ENCODE data around the gene LGALS3BP. TPM values are rescaled to one million over a fixed set of nuclear protein-coding genes. Genes with fewer than 3 reads are reported as not detected.

The LGALS3BP gene
- total RNA-seq, 1 experiment from 2014 or later, result 57.9 TPM

GRCh38 chr17:78977997-78978973 lies 1.4 kb downstream of the LGALS3BP start:
- peaks cover 20% of the 10 kb centered on the region for H3K4me1 Mint-ChIP-seq
- H3K27me3 Mint-ChIP-seq (ENCODE audit: low read depth), result no peaks in the 10 kb centered on the region
- ATAC-seq (no peak), DNase-seq (ENCODE audit: low spot score) (no peak)
- CTCF ChIA-PET, result interaction anchor here (0.6 to 0.7 kb wide), 2 partner anchors 9 to 15 kb away, joined by 3 to 4 read pairs; no protein-coding TSS in a partner anchor
- H3K9me3 Mint-ChIP-seq, result no peaks in the 10 kb centered on the region
- H3K4me3 Mint-ChIP-seq, result no peak overlapping the region
- POLR2A ChIA-PET, result no interaction called here
- no peak for TF ChIP-seq ZNF281 (CRISPR knock-in tag; IDR thresholded peaks at IDR 0.05)
- TF ChIP-seq ETV6 (CRISPR knock-in tag; IDR thresholded peaks at IDR 0.05), result no peak
- no peak for TF ChIP-seq ATF3 (CRISPR knock-in tag; conservative IDR thresholded peaks at IDR 0.05)
- no peak for TF ChIP-seq NR2C2 (CRISPR knock-in tag; IDR thresholded peaks at IDR 0.05)
- no peak for TF ChIP-seq ZBTB43 (CRISPR knock-in tag; IDR thresholded peaks at IDR 0.05)
- TF ChIP-seq FOXK1 (CRISPR knock-in tag; IDR thresholded peaks at IDR 0.05), result no peak
- no peak for TF ChIP-seq RORB (CRISPR knock-in tag; IDR thresholded peaks at IDR 0.05)
- TF ChIP-seq JAZF1 (CRISPR knock-in tag; IDR thresholded peaks at IDR 0.05), result no peak
- no peak for TF ChIP-seq ZMAT4 (CRISPR knock-in tag; IDR thresholded peaks at IDR 0.05)
- TF ChIP-seq SMAD4 (CRISPR knock-in tag; IDR thresholded peaks at IDR 0.05), result no peak
- no peak for TF ChIP-seq ZNF317 (CRISPR knock-in tag; IDR thresholded peaks at IDR 0.05; ENCODE audit: borderline replicate concordance, low read depth)
- no peaks in the 10 kb centered on the region for H3K36me3 Mint-ChIP-seq
- no peak overlapping the region for H3K27ac Mint-ChIP-seq

- H3K27ac Mint-ChIP-seq, result no peak overlapping the region
- H3K36me3 Mint-ChIP-seq, result no peaks in the 10 kb centered on the region
- H3K9me3 Mint-ChIP-seq, result no peaks in the 10 kb centered on the region
- no peak for ATAC-seq
- H3K27me3 Mint-ChIP-seq (ENCODE audit: low read depth), result no peaks in the 10 kb centered on the region
- ChIA-PET POLR2A (no interaction called here), CTCF (no interaction called here)
- no peak overlapping the region for H3K4me3 Mint-ChIP-seq
- no peak for TF ChIP-seq JUN (CRISPR knock-in tag; IDR thresholded peaks at IDR 0.05)
- no peak for TF ChIP-seq ZNF512 (CRISPR knock-in tag; IDR thresholded peaks at IDR 0.05; ENCODE audit: borderline replicate concordance)
- TF ChIP-seq NFATC4 (CRISPR knock-in tag; IDR thresholded peaks at IDR 0.05), result no peak
- no peak for TF ChIP-seq ATF1 (CRISPR knock-in tag; IDR thresholded peaks at IDR 0.05)
- no peak for TF ChIP-seq USF1 (CRISPR knock-in tag; IDR thresholded peaks at IDR 0.05)
- no peak for TF ChIP-seq GRHL2 (CRISPR knock-in tag; IDR thresholded peaks at IDR 0.05; ENCODE audit: insufficient replicate concordance, severe bottlenecking)
- no peak for TF ChIP-seq MLX (CRISPR knock-in tag; IDR thresholded peaks at IDR 0.05)
- TF ChIP-seq NR2C2 (CRISPR knock-in tag; IDR thresholded peaks at IDR 0.05), result no peak
- DNase-seq (ENCODE audit: low spot score), result no peak
- peaks cover 20% of the 10 kb centered on the region for H3K4me1 Mint-ChIP-seq
These were observed 2.1 kb downstream of the LGALS3BP start for GRCh38 chr17:78977681-78977943.

All from WTC11 (cell line).